GM12878 (cell line): ENCODE results near the gene PAX3. TPM values are rescaled to one million over a fixed set of nuclear protein-coding genes. Genes with fewer than 3 reads are reported as not detected.
A peak's percentile ranks its signal among the peaks of the same experiment; 100 is the strongest.

ENCODE experiments used
- ATAC-seq: fragments of 200-7000 bp; cut with Tn5 transposase; 3 replicates; pipeline ENCODE4 v1.9.1; 2020; ENCODE audit warnings: mild to moderate bottlenecking, moderate library complexity
- BruUV-seq: library from RNA; stranded (reverse); fragments of 400-500 nt; replicated peaks from 2 replicates; lab custom pipeline; 2021; lab: Mats Ljungman, UMichigan
- CTCF ChIA-PET: fragments of 300-600 bp; sonication (Branson Sonifier 250); formaldehyde crosslinking; extraction: SDS; loops from one replicate; lab custom pipeline; 2021; ENCODE audit warnings: inconsistent platforms; lab: Yijun Ruan, JAX
- POLR2A ChIA-PET: fragments of 350-600 bp; formaldehyde crosslinking; extraction: SDS; loops from one replicate; lab custom pipeline; 2021; ENCODE audit warnings: inconsistent platforms; lab: Charles Lee
- RAD21 ChIA-PET: fragments of 300-600 bp; sonication (Branson Sonifier 250); formaldehyde crosslinking; loops from one replicate; lab custom pipeline; 2023; ENCODE audit warnings: antibody characterized with exemption; ENCODE audit not compliant: unreplicated experiment; lab: Charles Lee
- SMC1A ChIA-PET: fragments of 300-600 bp; sonication (Branson Sonifier 250); formaldehyde crosslinking; loops from one replicate; lab custom pipeline; 2023; ENCODE audit not compliant: unreplicated experiment, uncharacterized antibody; lab: Charles Lee
- DNase-seq: peaks from one replicate; pipeline ENCODE4 v3.0.0-alpha.2; 2011; ENCODE audit warnings: low read depth, low spot score
- FAIRE-seq: peaks from 3 replicates; lab custom pipeline; 2011; peaks lifted over from hg19 to GRCh38; lab: Jason Lieb, UNC
- H2AFZ ChIP-seq: 2 replicates; pipeline ENCODE4 v1.6.0; 2011; ENCODE audit warnings: low read depth, low read length, control low read depth; ENCODE audit not compliant: control insufficient read depth
- H3K27ac ChIP-seq: 2 replicates; pipeline ENCODE4 v1.5.1; 2011; ENCODE audit warnings: control low read depth; ENCODE audit not compliant: control insufficient read depth, insufficient read depth
- H3K27me3 ChIP-seq, 2 experiments: replicated peaks in 1 of 2; 2 replicates each; pipeline versions ENCODE4 v1.6.0 to v1.6.1; 2011; ENCODE audit warnings: low read length in 1 of 2; ENCODE audit not compliant: control insufficient read depth in 2 of 2, insufficient read depth in 2 of 2
- H3K36me3 ChIP-seq, 2 experiments: 2 replicates each; pipeline ENCODE4 v1.5.1; 2011; ENCODE audit warnings: low read length in 1 of 2; ENCODE audit not compliant: control insufficient read depth in 2 of 2, insufficient read depth in 2 of 2
- H3K4me1 ChIP-seq: 2 replicates; pipeline ENCODE4 v1.6.1; 2011; ENCODE audit warnings: mild to moderate bottlenecking, low read length, moderate library complexity, mixed read lengths; ENCODE audit not compliant: control insufficient read depth, insufficient read depth
- H3K4me2 ChIP-seq: 2 replicates; pipeline ENCODE4 v1.6.0; 2011; ENCODE audit warnings: control low read depth; ENCODE audit not compliant: control insufficient read depth, insufficient read depth
- H3K4me3 ChIP-seq: fragments of 200-600 bp; sonication (generic); 2 replicates; pipeline ENCODE4 v1.5.1; 2016
- H3K79me2 ChIP-seq: 2 replicates; pipeline ENCODE4 v1.6.0; 2011; ENCODE audit warnings: low read length; ENCODE audit not compliant: control insufficient read depth, insufficient read depth
- H3K9ac ChIP-seq: 2 replicates; pipeline ENCODE4 v1.8.0; 2011; ENCODE audit warnings: low read length, control low read depth, mixed read lengths; ENCODE audit not compliant: control insufficient read depth, insufficient read depth
- H3K9me3 ChIP-seq: replicated peaks from 3 replicates; pipeline ENCODE4 v1.5.1; 2011; ENCODE audit warnings: mild to moderate bottlenecking, low read length; ENCODE audit not compliant: control insufficient read depth, insufficient read depth
- H4K20me1 ChIP-seq: 2 replicates; pipeline ENCODE4 v1.6.0; 2011; ENCODE audit not compliant: control insufficient read depth, insufficient read depth
- ASH2L ChIP-seq: fragments of 300-600, 200-600 bp; sonication (generic); IDR thresholded peaks from 2 replicates; pipeline ENCODE4 v1.6.1; 2017; ENCODE audit warnings: low read depth, mild to moderate bottlenecking, borderline replicate concordance
- ELK1 ChIP-seq: IDR thresholded peaks from 2 replicates; pipeline ENCODE4 v1.6.1; 2012; ENCODE audit warnings: low read depth, low read length, improper control_type of control experiment
- HSF1 ChIP-seq: fragments of 150-350 bp; IDR thresholded peaks from 2 replicates; pipeline ENCODE4 v1.6.1; 2014; ENCODE audit warnings: mild to moderate bottlenecking, low read depth, low read length
- NRF1 ChIP-seq: conservative IDR thresholded peaks from 2 replicates; pipeline ENCODE4 v1.6.1; 2011; ENCODE audit warnings: mild to moderate bottlenecking, low read depth, low read length, improper control_type of control experiment
- PAX5 ChIP-seq: IDR thresholded peaks from 2 replicates; pipeline ENCODE4 v1.6.1; 2011; ENCODE audit warnings: low read depth, low read length, borderline replicate concordance
- REST ChIP-seq: IDR thresholded peaks from 2 replicates; pipeline ENCODE4 v1.6.1; 2012; ENCODE audit warnings: mild to moderate bottlenecking, low read depth, low read length
- STAT3 ChIP-seq: IDR thresholded peaks from 2 replicates; pipeline ENCODE4 v1.6.1; 2011; ENCODE audit warnings: low read depth, low read length, improper control_type of control experiment
- TCF7 ChIP-seq: IDR thresholded peaks from 2 replicates; pipeline ENCODE4 v1.6.1; 2014; ENCODE audit warnings: antibody characterized with exemption, borderline replicate concordance
- ZNF217 ChIP-seq: fragments of 450-650 bp; IDR thresholded peaks from 2 replicates; pipeline ENCODE4 v1.6.1; 2017; ENCODE audit warnings: antibody characterized with exemption, mild to moderate bottlenecking
- WGBS: methylation state at CpG from one replicate; pipeline ENCODE4 v1.1.6; 2016; ENCODE audit warnings: low lambda C conversion rate; ENCODE audit not compliant: insufficient replicate concordance, insufficient coverage; ENCODE audit errors: missing lambda C conversion rate; 5-methylcytosine and 5-hydroxymethylcytosine counted together
- in situ Hi-C: fragments of 300-500 bp; cut with MboI; formaldehyde crosslinking; loops from 9 replicates; pipeline ENCODE4 v1.14.3; 2018; ENCODE audit warnings: mixed read lengths
- intact Hi-C: fragments of 100-400 bp; cut with micrococcal nuclease; formaldehyde crosslinking; loops from one replicate; pipeline ENCODE4 v1.14.2; 2022; ENCODE audit not compliant: unreplicated experiment
- polyA plus RNA-seq, 11 experiments: library from polyadenylated mRNA; depleted of rRNA in 4 of 11; unstranded in 6 of 11; stranded (reverse) in 5 of 11; fragments of >200 nt; fragmentation: Nextera tagmentation in 4 of 11; fragmentation: Illumina TruSeq in 1 of 11; extraction: Ambion mirVana in 4 of 11; extraction: Trizol in 1 of 11; gene quantifications; 1 replicate in 1 of 11; 2 replicates in 10 of 11; pipeline versions ENCODE4 v1.2.1 to v1.2.3, GENCODE V29; 2011 to 2016; ENCODE audit warnings: inconsistent platforms in 2 of 11, missing spikeins in 2 of 11, low read depth in 1 of 11
- total RNA-seq, 4 experiments: library from RNA; depleted of rRNA in 3 of 4; stranded (reverse); fragments of >200 nt in 3 of 4; fragmentation: Illumina TruSeq in 1 of 4; extraction: Trizol in 1 of 4; gene quantifications; 2 replicates each; pipeline versions ENCODE4 v1.2.1 to v1.2.3, GENCODE V29; 2013 to 2021

The PAX3 gene
- total and polyA plus RNA-seq, 10 of the 15 experiments (the other 5 are each of a cell fraction or from before 2014, with no cell fraction given) = not detected

- BruUV-seq = no TSS peak
- no peak for DNase-seq
- FAIRE-seq = no peak
- RAD21 ChIA-PET = no interaction called here
- no peak for TF ChIP-seq STAT3
- no peak for TF ChIP-seq ZNF217
- TF ChIP-seq TCF7 = no peak
- no peak for TF ChIP-seq ASH2L
- TF ChIP-seq PAX5 = no peak
- TF ChIP-seq NRF1 = no peak
- TF ChIP-seq, all 136 proteins: peak for 0
- in situ Hi-C loops (no loop called here), intact Hi-C loops (no loop called here)
- H3K9me3 ChIP-seq = no peaks in the 10 kb centered on the region
- H3K27me3 ChIP-seq = peaks cover 12 to 44% of the 10 kb centered on the region in 2 experiments
- ChIA-PET POLR2A (no interaction called here), SMC1A (no interaction called here), CTCF (no interaction called here)
- H3K9ac ChIP-seq = no peak overlapping the region
- no peak for ATAC-seq
- no peaks in the 10 kb centered on the region for H3K36me3 ChIP-seq
- no peak overlapping the region for H3K4me3 ChIP-seq
- H2AFZ ChIP-seq = no peak overlapping the region
- no peak overlapping the region for H3K27ac ChIP-seq
- H4K20me1 ChIP-seq = no peaks in the 10 kb centered on the region
- H3K4me1 ChIP-seq = no peaks in the 10 kb centered on the region
- WGBS = 62% methylated on average over 4 of the region's 4 CpGs
- no peaks in the 10 kb centered on the region for H3K79me2 ChIP-seq
- no peak overlapping the region for H3K4me2 ChIP-seq
Measured at GRCh38 chr2:222291485-222291841, 7.3 kb downstream of the PAX3 start.

- H4K20me1 ChIP-seq = no peaks in the 10 kb centered on the region
- H3K4me2 ChIP-seq = no peak overlapping the region
- peaks cover 12 to 39% of the 10 kb centered on the region in 2 experiments for H3K27me3 ChIP-seq
- intact Hi-C loops = no loop called here
- no peaks in the 10 kb centered on the region for H3K79me2 ChIP-seq
- DNase-seq = no peak
- H3K27ac ChIP-seq = no peak overlapping the region
- H3K4me3 ChIP-seq = no peak overlapping the region
- CTCF ChIA-PET = no interaction called here
- SMC1A ChIA-PET = no interaction called here
- H3K9ac ChIP-seq = no peak overlapping the region
- no peak overlapping the region for H2AFZ ChIP-seq
- H3K36me3 ChIP-seq = no peaks in the 10 kb centered on the region
- BruUV-seq = no TSS peak
- 29% methylated on average over 38 of the region's 45 CpGs for WGBS
- no peaks in the 10 kb centered on the region for H3K4me1 ChIP-seq
- POLR2A ChIA-PET = no interaction called here
- FAIRE-seq = no peak
- peak; percentile 19; the same call in 1 of the 3 replicates for ATAC-seq
- RAD21 ChIA-PET = no interaction called here
- TF ChIP-seq TCF7 = no peak
- no peak for TF ChIP-seq REST
- no peak for TF ChIP-seq HSF1
- TF ChIP-seq ELK1 = no peak
- TF ChIP-seq, all 136 proteins: peak for 0
- H3K9me3 ChIP-seq = no peaks in the 10 kb centered on the region
- in situ Hi-C loops = no loop called here
Measured at GRCh38 chr2:222290736-222291484, 7.9 kb downstream of the PAX3 start.
